ENCODE measurements around the gene MSANTD2. TPM values are rescaled to one million over a fixed set of nuclear protein-coding genes. Genes with fewer than 3 reads are reported as not detected.

MSANTD2 gene
- total RNA-seq, 1 experiment from 2014 or later = 8.6 TPM

DNA sequence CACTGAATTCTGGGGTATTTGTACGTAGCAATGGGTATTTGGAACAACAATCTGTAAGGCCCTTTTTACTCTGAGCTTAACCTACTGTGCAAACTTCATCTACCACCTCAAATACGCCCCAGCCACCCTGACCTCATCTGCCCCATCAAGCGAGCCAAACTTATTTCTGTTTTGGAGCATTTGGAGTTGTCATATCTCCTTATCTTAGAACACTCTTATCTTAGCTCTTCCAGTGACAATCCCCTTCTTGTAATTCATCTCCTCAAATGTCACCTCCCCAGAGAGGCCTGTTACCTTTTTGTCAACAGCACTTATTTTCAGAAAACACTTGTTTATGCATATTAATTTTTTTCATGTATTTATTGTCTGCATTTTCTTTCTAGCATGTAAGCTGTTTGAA lies 4.7 kb upstream of the MSANTD2 start:
- Histone ChIP-seq H3K4me1 (ENCODE audit: control insufficient read depth in 1 of 2, insufficient read depth in 2 of 2, low read length in 2 of 2) (peaks cover 3 to 14% of the 10 kb centered on the region in 2 experiments; a peak in 3 of 4 replicates), H3K27me3 (ENCODE audit: insufficient read depth, low read length) (no peaks in the 10 kb centered on the region), H3K36me3 (ENCODE audit: control insufficient read depth in 1 of 2, insufficient read depth in 2 of 2, low read length in 2 of 2) (no peaks in the 10 kb centered on the region), H3K4me2 (ENCODE audit: low read length) (no peak overlapping the region), H3K79me2 (ENCODE audit: insufficient read depth, low read length) (peaks cover 2% of the 10 kb centered on the region; the same call in 1 of the 2 replicates), H4K20me1 (ENCODE audit: insufficient read depth) (no peaks in the 10 kb centered on the region), H3K9ac (ENCODE audit: low read length) (no peak overlapping the region), H3K27ac (ENCODE audit: low read depth, low read length) (no peak overlapping the region), H3K9me3 (ENCODE audit: control insufficient read depth in 1 of 2, insufficient read depth in 1 of 2, low read depth in 1 of 2, low read length in 2 of 2) (no peaks in the 10 kb centered on the region), H3K9me2 (ENCODE audit: insufficient read depth) (no peaks in the 10 kb centered on the region), H2AFZ (ENCODE audit: low read depth, low read length, poor library complexity, severe bottlenecking) (no peak overlapping the region), H3K4me3 (replicated peaks in 1 of 2; ENCODE audit: low read depth in 1 of 2, low read length in 2 of 2) (no peak overlapping the region)
- CTCF ChIA-PET = no interaction called here
- DNase-seq (ENCODE audit: low read depth, low spot score) = no peak
- RAD21 ChIA-PET (ENCODE audit: low non-redundant PET in 1 of 2, low total read pairs in 2 of 2, uncharacterized antibody in 2 of 2, unreplicated experiment in 2 of 2) = no interaction called here
- no TSS peak for BruUV-seq (replicated peaks)
- intact Hi-C loops (cut with micrococcal nuclease) = no loop called here
- ATAC-seq = no peak
- POLR2A ChIA-PET = no interaction called here
- TF ChIP-seq SRF (IDR thresholded peaks at IDR 0.05; ENCODE audit: low read depth) (no peak), EZH2phosphoT487 (IDR thresholded peaks at IDR 0.05; ENCODE audit: borderline replicate concordance) (no peak), CBX3 (IDR thresholded peaks at IDR 0.05; ENCODE audit: low read depth) (no peak), ZFX (IDR thresholded peaks at IDR 0.05) (no peak), JUND (IDR thresholded peaks at IDR 0.05) (no peak), POLR2AphosphoS5 (IDR thresholded peaks at IDR 0.05; ENCODE audit: low read depth, low read length) (no peak), YY1 (IDR thresholded peaks at IDR 0.05; ENCODE audit: extremely low read depth, insufficient replicate concordance, low read depth, low read length) (no peak), RAD21 (IDR thresholded peaks at IDR 0.05; ENCODE audit: low read depth) (no peak), SIN3A (IDR thresholded peaks at IDR 0.05; ENCODE audit: low read depth) (no peak), SP1 (IDR thresholded peaks at IDR 0.05; ENCODE audit: low read depth) (no peak)
- TF ChIP-seq, protein P1, sequence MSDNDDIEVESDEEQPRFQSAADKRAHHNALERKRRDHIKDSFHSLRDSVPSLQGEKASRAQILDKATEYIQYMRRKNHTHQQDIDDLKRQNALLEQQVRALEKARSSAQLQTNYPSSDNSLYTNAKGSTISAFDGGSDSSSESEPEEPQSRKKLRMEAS (IDR thresholded peaks at IDR 0.05) = no peak
- TF ChIP-seq, protein P2, sequence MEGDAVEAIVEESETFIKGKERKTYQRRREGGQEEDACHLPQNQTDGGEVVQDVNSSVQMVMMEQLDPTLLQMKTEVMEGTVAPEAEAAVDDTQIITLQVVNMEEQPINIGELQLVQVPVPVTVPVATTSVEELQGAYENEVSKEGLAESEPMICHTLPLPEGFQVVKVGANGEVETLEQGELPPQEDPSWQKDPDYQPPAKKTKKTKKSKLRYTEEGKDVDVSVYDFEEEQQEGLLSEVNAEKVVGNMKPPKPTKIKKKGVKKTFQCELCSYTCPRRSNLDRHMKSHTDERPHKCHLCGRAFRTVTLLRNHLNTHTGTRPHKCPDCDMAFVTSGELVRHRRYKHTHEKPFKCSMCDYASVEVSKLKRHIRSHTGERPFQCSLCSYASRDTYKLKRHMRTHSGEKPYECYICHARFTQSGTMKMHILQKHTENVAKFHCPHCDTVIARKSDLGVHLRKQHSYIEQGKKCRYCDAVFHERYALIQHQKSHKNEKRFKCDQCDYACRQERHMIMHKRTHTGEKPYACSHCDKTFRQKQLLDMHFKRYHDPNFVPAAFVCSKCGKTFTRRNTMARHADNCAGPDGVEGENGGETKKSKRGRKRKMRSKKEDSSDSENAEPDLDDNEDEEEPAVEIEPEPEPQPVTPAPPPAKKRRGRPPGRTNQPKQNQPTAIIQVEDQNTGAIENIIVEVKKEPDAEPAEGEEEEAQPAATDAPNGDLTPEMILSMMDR (IDR thresholded peaks at IDR 0.05 in 2 of 3, conservative IDR thresholded peaks at IDR 0.05 in 1 of 3; ENCODE audit: borderline replicate concordance in 1 of 3, insufficient read depth in 1 of 3, low read depth in 2 of 3, low read length in 2 of 3) = no peak
- TF ChIP-seq, protein P3, sequence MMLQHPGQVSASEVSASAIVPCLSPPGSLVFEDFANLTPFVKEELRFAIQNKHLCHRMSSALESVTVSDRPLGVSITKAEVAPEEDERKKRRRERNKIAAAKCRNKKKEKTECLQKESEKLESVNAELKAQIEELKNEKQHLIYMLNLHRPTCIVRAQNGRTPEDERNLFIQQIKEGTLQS (IDR thresholded peaks at IDR 0.05) = no peak

All from HCT116 (cell line).